PFSK-1 (cell line): ENCODE measurements around the gene DECR2.

Source experiments
- POLR2AphosphoS5 ChIP-seq: IDR thresholded peaks from 2 replicates; pipeline ENCODE4 v1.6.1; 2012; ENCODE audit warnings: low read depth, mild to moderate bottlenecking, control low read depth, low read length, moderate library complexity
- SIN3A ChIP-seq: IDR thresholded peaks from 2 replicates; pipeline ENCODE4 v1.6.1; 2012; ENCODE audit warnings: mild to moderate bottlenecking, low read length, moderate library complexity, borderline replicate concordance; ENCODE audit not compliant: insufficient read depth
- TF ChIP-seq, protein P1 (sequence below), 2 experiments: IDR thresholded peaks; 2 replicates each; pipeline versions ENCODE4 v1.6.1 to v1.8.0; 2011 to 2012; ENCODE audit warnings: low read depth in 2 of 2, low read length in 2 of 2, control low read depth in 1 of 2, inconsistent platforms in 1 of 2, mild to moderate bottlenecking in 1 of 2, moderate library complexity in 1 of 2; ENCODE audit not compliant: insufficient read depth in 1 of 2

DNA sequence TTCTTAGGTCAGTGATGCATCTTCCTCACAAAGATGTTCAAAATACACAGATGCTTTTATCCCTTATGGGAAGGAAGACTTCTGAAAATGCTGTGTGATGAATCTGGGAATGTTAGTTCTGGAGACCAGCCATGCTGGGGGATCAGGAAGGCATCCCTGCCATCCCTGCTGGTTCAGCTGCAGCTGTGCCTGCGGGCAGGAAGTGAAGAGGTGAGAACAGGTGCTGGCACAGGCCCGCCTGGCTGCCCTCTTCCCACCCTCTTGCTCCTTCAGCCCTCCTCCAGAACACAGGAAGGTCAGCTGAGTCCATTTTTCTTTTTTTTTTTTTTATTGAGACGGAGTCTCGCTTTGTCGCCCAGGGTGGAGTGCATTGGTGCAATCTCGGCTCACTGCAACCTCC, 38.9 kb downstream of the DECR2 start:
- TF ChIP-seq, protein P1, sequence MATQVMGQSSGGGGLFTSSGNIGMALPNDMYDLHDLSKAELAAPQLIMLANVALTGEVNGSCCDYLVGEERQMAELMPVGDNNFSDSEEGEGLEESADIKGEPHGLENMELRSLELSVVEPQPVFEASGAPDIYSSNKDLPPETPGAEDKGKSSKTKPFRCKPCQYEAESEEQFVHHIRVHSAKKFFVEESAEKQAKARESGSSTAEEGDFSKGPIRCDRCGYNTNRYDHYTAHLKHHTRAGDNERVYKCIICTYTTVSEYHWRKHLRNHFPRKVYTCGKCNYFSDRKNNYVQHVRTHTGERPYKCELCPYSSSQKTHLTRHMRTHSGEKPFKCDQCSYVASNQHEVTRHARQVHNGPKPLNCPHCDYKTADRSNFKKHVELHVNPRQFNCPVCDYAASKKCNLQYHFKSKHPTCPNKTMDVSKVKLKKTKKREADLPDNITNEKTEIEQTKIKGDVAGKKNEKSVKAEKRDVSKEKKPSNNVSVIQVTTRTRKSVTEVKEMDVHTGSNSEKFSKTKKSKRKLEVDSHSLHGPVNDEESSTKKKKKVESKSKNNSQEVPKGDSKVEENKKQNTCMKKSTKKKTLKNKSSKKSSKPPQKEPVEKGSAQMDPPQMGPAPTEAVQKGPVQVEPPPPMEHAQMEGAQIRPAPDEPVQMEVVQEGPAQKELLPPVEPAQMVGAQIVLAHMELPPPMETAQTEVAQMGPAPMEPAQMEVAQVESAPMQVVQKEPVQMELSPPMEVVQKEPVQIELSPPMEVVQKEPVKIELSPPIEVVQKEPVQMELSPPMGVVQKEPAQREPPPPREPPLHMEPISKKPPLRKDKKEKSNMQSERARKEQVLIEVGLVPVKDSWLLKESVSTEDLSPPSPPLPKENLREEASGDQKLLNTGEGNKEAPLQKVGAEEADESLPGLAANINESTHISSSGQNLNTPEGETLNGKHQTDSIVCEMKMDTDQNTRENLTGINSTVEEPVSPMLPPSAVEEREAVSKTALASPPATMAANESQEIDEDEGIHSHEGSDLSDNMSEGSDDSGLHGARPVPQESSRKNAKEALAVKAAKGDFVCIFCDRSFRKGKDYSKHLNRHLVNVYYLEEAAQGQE (IDR thresholded peaks at IDR 0.05; ENCODE audit: insufficient read depth in 1 of 2, low read depth in 2 of 2, low read length in 2 of 2), result no peak
- no peak for TF ChIP-seq POLR2AphosphoS5
- TF ChIP-seq SIN3A, result no peak
